ENCODE results near the gene PLCG1. TPM values are rescaled to one million over a fixed set of nuclear protein-coding genes. Genes with fewer than 3 reads are reported as not detected.

PLCG1 gene
- total RNA-seq, 1 experiment from 2014 or later: 45.6 TPM

DNA sequence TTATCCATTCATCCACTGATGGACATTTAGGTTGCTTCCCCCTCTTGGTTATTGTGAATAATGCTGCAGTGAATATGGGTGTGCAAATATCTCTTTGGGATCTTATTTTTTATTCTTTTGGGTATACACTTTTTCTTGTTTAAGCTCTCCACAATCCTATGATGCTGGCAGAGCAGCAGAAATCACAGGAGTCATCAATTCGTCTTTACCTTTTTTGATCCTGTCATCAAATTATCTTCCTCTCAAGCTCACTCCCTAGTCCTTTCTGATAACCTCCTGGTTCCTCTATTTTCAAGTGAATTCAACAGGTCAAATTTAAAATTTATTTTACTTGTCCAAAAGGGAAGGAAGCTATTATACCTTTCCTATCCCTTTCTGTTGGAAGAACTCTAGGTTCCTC, 89.1 kb downstream of the PLCG1 start (continued):
- TF ChIP-seq, protein P1, sequence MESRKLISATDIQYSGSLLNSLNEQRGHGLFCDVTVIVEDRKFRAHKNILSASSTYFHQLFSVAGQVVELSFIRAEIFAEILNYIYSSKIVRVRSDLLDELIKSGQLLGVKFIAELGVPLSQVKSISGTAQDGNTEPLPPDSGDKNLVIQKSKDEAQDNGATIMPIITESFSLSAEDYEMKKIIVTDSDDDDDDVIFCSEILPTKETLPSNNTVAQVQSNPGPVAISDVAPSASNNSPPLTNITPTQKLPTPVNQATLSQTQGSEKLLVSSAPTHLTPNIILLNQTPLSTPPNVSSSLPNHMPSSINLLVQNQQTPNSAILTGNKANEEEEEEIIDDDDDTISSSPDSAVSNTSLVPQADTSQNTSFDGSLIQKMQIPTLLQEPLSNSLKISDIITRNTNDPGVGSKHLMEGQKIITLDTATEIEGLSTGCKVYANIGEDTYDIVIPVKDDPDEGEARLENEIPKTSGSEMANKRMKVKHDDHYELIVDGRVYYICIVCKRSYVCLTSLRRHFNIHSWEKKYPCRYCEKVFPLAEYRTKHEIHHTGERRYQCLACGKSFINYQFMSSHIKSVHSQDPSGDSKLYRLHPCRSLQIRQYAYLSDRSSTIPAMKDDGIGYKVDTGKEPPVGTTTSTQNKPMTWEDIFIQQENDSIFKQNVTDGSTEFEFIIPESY (IDR thresholded peaks at IDR 0.05; ENCODE audit: extremely low read depth, insufficient replicate concordance, low read length): no peak
- TF ChIP-seq ELF1 (IDR thresholded peaks at IDR 0.05; ENCODE audit: borderline replicate concordance, low read depth) (no peak), YY1 (IDR thresholded peaks at IDR 0.05; ENCODE audit: extremely low read depth, insufficient replicate concordance, low read depth, low read length) (no peak), POLR2AphosphoS5 (IDR thresholded peaks at IDR 0.05; ENCODE audit: low read depth, low read length) (no peak)

Small RNAs within 50 kb of the gene (microRNA-seq; reads per million reads assigned to microRNA genes)
- not detected for gene MIR6871 (ENCODE audit: borderline number of aligned reads)

Other genes with a start within 250 kb of the PLCG1 start
- gene TOP1, start 108.7 kb upstream of the PLCG1 start, total RNA-seq (2021; ENCODE audit: unreplicated experiment): 190 TPM
- gene ZHX3, start 180.2 kb downstream of the PLCG1 start, total RNA-seq (2021; ENCODE audit: unreplicated experiment): 13.3 TPM
- 18.5 TPM for gene LPIN3, start 203.3 kb downstream of the PLCG1 start, total RNA-seq (2021; ENCODE audit: unreplicated experiment)
- gene EMILIN3, start 229.3 kb downstream of the PLCG1 start, total RNA-seq (2021; ENCODE audit: unreplicated experiment): not detected